Gastroesophageal sphincter (tissue), 4 donors: ENCODE results near the gene PTCH1. TPM values are rescaled to one million over a fixed set of nuclear protein-coding genes. Genes with fewer than 3 reads are reported as not detected.

Experiments used
- ATAC-seq: fragments of 150-250 bp; one replicate; pipeline ENCODE4 v1.9.1; 2016; ENCODE audit warnings: mild to moderate bottlenecking, moderate library complexity
- H3K27ac ChIP-seq, 4 donors: fragments of 200-600 bp; sonication (generic) in 3 of 4; 1 replicate in 3 of 4; 2 replicates in 1 of 4; pipeline ENCODE4 v1.5.1; 2016 to 2019
- H3K27me3 ChIP-seq: fragments of 200-600 bp; sonication (generic); one replicate; pipeline ENCODE4 v1.5.1; 2019
- H3K36me3 ChIP-seq, 2 donors: fragments of 200-600 bp; sonication (generic); one replicate each; pipeline ENCODE4 v1.5.1; 2019; ENCODE audit warnings: control low read depth in 1 of 2
- H3K4me1 ChIP-seq, 3 donors: fragments of 200-600 bp; sonication (generic); 1 replicate in 2 of 3; 2 replicates in 1 of 3; pipeline ENCODE4 v1.5.1; 2016 to 2019; ENCODE audit warnings: control low read depth in 2 of 3
- H3K4me3 ChIP-seq, 2 donors: fragments of 200-600 bp; sonication (generic); one replicate each; pipeline ENCODE4 v1.5.1; 2019; ENCODE audit warnings: mild to moderate bottlenecking in 1 of 2, moderate library complexity in 1 of 2
- H3K9me3 ChIP-seq, 3 donors: fragments of 200-600 bp; sonication (generic); one replicate each; pipeline ENCODE4 v1.5.1; 2017 to 2019; ENCODE audit warnings: control low read depth in 2 of 3
- EP300 ChIP-seq: sonication (generic); formaldehyde crosslinking; IDR thresholded peaks from one replicate; pipeline ENCODE4 v1.6.1; 2017; ENCODE audit warnings: antibody characterized with exemption, mild to moderate bottlenecking
- POLR2A ChIP-seq, 2 donors: fragments of 450-650 bp; IDR thresholded peaks; one replicate each; pipeline ENCODE4 v1.6.1; 2017; ENCODE audit warnings: antibody characterized with exemption in 2 of 2, mild to moderate bottlenecking in 2 of 2, moderate library complexity in 1 of 2
- POLR2AphosphoS5 ChIP-seq: sonication (generic); formaldehyde crosslinking; IDR thresholded peaks from one replicate; pipeline ENCODE4 v1.6.1; 2017; ENCODE audit warnings: antibody characterized with exemption
- WGBS, 2 donors: methylation state at CpG; one replicate each; pipeline ENCODE4 v1.1.5; 2018; ENCODE audit warnings: low coverage in 1 of 2; 5-methylcytosine and 5-hydroxymethylcytosine counted together
- small RNA-seq, 4 donors: library from RNA; depleted of rRNA; stranded (forward); fragments of <200 nt; gene quantifications; one replicate each; pipeline ENCODE3, GENCODE V24; 2016
- total RNA-seq, 4 donors: library from RNA; depleted of rRNA; stranded (reverse); fragments of >200 nt; gene quantifications; one replicate each; pipeline ENCODE4 v1.1.0, GENCODE V29; 2016
- TF ChIP-seq, protein P1 (sequence below), 4 experiments: fragments of 200-600 bp in 2 of 4; fragments of 450-650 bp in 2 of 4; sonication (generic) in 1 of 4; IDR thresholded peaks; one replicate each; pipeline ENCODE4 v1.5.1; 2017 to 2019; ENCODE audit warnings: antibody characterized with exemption in 4 of 4, mild to moderate bottlenecking in 2 of 4, moderate library complexity in 2 of 4

PTCH1 gene
- total RNA-seq, 4 donors from 2014 or later = 12.5 to 20.3 (median 15.5) TPM

DNA sequence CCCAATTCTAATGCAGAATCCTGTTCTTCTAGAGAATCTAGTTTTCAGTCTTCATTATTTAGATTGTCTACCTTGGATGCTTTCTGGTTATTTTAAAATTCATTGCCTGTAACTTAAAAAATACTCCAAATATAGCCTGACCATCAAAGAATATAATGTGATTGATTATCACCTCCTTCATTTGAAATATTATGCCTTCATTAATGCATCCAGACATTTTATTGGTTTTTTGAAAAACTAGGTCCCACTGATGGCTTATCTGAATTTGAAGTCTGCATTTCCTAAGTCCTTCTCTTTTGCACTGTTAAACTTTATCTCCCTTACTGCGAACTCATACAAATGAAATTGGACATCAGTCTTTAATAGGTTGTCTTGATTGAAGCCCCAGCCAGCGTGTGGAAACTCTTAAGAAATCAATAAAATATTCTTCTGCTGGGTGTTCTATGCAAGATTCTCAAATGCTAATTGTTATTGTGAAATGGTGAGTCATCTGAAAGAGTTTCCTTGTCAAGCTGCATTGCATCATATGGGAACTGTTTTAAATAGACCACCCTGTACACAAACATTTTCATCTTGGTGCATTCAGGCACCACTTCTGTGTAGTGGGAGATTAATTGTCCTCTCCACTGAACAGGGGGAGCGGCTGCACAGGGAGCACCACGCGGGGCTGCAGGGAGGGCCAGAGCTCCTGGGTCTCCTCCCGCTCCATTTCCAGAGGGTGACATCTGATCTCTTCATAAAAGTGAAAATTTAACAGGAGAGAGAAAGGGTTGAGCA, 106.9 kb downstream of the PTCH1 start:
- Histone ChIP-seq H3K4me3 (no peak overlapping the region), H3K27ac (no peak overlapping the region), H3K4me1 (no peaks in the 10 kb centered on the region), H3K36me3 (no peaks in the 10 kb centered on the region), H3K9me3 (no peaks in the 10 kb centered on the region), H3K27me3 (no peaks in the 10 kb centered on the region)
- TF ChIP-seq POLR2A (IDR thresholded peaks at IDR 0.05) (no peak), POLR2AphosphoS5 (peak; percentile 39), EP300 (no peak)
- TF ChIP-seq, protein P1, sequence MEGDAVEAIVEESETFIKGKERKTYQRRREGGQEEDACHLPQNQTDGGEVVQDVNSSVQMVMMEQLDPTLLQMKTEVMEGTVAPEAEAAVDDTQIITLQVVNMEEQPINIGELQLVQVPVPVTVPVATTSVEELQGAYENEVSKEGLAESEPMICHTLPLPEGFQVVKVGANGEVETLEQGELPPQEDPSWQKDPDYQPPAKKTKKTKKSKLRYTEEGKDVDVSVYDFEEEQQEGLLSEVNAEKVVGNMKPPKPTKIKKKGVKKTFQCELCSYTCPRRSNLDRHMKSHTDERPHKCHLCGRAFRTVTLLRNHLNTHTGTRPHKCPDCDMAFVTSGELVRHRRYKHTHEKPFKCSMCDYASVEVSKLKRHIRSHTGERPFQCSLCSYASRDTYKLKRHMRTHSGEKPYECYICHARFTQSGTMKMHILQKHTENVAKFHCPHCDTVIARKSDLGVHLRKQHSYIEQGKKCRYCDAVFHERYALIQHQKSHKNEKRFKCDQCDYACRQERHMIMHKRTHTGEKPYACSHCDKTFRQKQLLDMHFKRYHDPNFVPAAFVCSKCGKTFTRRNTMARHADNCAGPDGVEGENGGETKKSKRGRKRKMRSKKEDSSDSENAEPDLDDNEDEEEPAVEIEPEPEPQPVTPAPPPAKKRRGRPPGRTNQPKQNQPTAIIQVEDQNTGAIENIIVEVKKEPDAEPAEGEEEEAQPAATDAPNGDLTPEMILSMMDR (IDR thresholded peaks at IDR 0.05) = no peak
- WGBS, 2 donors = 67 to 70% methylated on average over 2 to 4 of the region's 6 CpGs
- ATAC-seq = peak; percentile 64

DNA sequence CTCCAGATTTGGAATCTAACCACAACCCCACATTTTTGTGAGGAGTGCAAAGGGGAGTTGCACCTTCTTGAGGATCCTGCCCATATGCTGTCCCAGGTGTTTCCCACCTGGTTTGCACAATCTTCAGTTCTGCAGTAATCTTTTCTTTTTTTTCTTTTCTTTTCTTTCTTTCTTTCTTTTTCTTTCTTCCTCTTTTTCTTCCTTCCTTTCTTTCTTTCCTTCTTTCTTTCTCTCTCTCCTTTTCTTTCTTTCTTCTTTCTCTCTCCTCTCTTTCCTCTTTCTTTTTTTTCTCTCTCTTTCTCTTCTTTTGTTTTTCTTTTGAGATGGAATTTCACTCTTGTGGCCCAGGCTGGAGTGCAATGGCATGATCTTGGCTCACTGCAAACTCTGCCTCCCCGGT, 109.2 kb downstream of the PTCH1 start:
- Histone ChIP-seq H3K4me1 (no peaks in the 10 kb centered on the region), H3K27me3 (no peaks in the 10 kb centered on the region), H3K4me3 (no peak overlapping the region), H3K9me3 (no peaks in the 10 kb centered on the region), H3K27ac (no peak overlapping the region), H3K36me3 (no peaks in the 10 kb centered on the region)
- no peak for ATAC-seq
- no peak for TF ChIP-seq EP300
- TF ChIP-seq POLR2A (IDR thresholded peaks at IDR 0.05) = no peak
- TF ChIP-seq, protein P1 (IDR thresholded peaks at IDR 0.05) = no peak
- no peak for TF ChIP-seq POLR2AphosphoS5
- WGBS, 2 donors = 100% methylated on average over 1 of the region's 1 CpG

- TF ChIP-seq POLR2A (IDR thresholded peaks at IDR 0.05) = no peak
- TF ChIP-seq EP300 = no peak
- no peak for TF ChIP-seq POLR2AphosphoS5
- TF ChIP-seq, protein P1 (IDR thresholded peaks at IDR 0.05) = no peak
- H3K4me1 ChIP-seq = no peaks in the 10 kb centered on the region
- ATAC-seq = no peak
- peaks cover 0 to 2% (median 0%) of the 10 kb centered on the region in 3 donors for H3K9me3 ChIP-seq
- 55 to 60% methylated on average over 2 of the region's 2 CpGs for WGBS, 2 donors
- H3K4me3 ChIP-seq = no peak overlapping the region
- no peaks in the 10 kb centered on the region for H3K36me3 ChIP-seq
- H3K27ac ChIP-seq = no peak overlapping the region
- no peaks in the 10 kb centered on the region for H3K27me3 ChIP-seq
Observed at GRCh38 chr9:95406121-95406520, 110.7 kb downstream of the PTCH1 start.

DNA sequence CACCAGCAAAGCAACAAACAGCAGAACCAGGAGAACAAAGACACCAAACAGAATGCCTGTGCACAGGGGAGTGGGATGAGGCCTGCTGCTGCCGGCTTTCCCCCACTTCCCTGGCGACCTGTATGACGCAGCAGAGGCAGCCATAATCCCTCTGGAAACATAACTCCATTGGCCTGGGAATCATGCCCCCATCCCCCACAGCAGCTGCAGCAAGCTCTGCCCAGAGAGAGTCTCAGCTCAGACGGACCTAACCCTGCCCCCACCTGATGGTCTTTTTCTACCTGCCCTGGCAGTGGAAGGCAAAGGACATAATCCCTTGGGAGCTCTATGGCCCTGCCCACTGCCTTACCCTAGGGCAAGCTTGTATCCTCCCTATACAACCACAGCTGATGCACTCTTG, 117.5 kb downstream of the PTCH1 start:
- H3K27me3 ChIP-seq = no peaks in the 10 kb centered on the region
- WGBS, 2 donors = 81 to 85% methylated on average over 3 of the region's 4 CpGs
- ATAC-seq = no peak
- TF ChIP-seq POLR2A (IDR thresholded peaks at IDR 0.05) = no peak
- TF ChIP-seq, protein P1 (IDR thresholded peaks at IDR 0.05) = no peak
- TF ChIP-seq EP300 = no peak
- TF ChIP-seq POLR2AphosphoS5 = no peak
- no peak overlapping the region for H3K4me3 ChIP-seq
- no peaks in the 10 kb centered on the region for H3K36me3 ChIP-seq
- no peaks in the 10 kb centered on the region for H3K4me1 ChIP-seq
- peaks cover 0 to 11% (median 0%) of the 10 kb centered on the region in 3 donors for H3K9me3 ChIP-seq
- no peak overlapping the region for H3K27ac ChIP-seq

Small RNA genes within 50 kb of the gene (small RNA-seq; reads per million reads assigned to genes)
- 0 reads per million in 4 donors for gene MT1P1

Other genes with a start within 250 kb of the PTCH1 start
- gene FANCC, start 199.3 kb downstream of the PTCH1 start, total RNA-seq = 1 to 10 TPM; 4.9 to 9.4 (median 7.4) TPM